GM18520 (cell line): Measurements from ENCODE around the gene CDK1.
A peak's percentile ranks its signal among the peaks of the same experiment; 100 is the strongest.

ENCODE experiments used
- ATAC-seq: cut with Tn5 transposase; IDR thresholded peaks from one replicate; pipeline ENCODE4 v1.9.1; 2021; ENCODE audit not compliant: unreplicated experiment

Gene CDK1

GRCh38 chr10:60778214-60778970 is at the start of gene CDK1:
TSS of gene CDK1 (plus strand) at chr10:60778478. CDS start at chr10:60780166, 1,688 bp downstream.
- ATAC-seq = peak; percentile 96

DNA sequence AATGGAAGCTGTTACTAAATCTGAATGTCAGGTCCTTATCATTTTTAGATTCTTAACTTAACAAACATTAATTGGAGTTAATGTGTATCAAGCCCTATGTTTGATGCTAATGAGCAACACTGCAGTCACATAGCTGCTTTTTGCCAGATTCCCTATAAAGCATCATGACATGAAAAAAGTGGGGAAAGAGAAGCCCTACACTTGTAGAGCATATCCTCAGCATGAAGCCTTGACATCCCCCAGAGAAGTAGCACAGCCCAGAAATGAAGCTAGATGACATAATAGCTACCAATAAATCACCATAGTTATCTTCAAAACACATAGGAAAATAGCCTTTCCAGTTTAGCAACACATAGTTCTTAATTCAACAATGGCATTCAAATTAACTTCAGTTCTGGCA is 49.2 kb upstream of the CDK1 start:
- no peak for ATAC-seq

DNA sequence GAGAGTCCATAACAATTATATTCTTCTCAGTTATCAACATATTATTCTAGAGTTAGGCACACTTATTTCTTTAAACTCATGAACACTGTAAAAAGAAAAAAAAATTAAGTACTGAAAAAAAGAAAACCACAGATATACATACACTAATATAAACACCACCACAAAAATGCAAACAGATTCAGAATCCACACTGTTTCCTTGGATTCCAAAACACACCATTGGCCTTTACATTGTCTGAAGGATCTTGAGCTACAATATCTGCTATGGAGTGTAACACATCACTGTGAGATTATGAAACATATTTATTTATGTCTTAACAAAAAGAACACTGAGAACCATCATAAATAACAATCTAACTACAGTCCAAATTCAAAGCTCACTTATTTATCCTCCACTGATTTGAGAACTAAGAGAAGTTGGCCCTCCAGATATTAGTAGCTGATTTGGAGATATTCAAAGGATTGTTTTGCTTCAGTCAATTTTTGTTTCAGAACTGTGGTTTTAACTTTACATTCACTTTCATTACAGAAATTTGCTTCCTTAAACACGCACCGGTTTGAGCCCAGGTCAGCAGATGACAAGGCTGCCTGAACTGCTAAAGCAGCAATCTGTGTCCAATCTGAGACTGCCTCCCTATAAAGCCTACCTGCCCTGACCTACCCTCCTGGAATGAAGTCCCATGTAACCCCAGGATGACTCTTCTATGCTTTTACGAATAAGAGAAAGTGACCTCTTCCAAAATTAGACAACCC is 47.0 kb upstream of the CDK1 start:
- peak; percentile 74 for ATAC-seq

GRCh38 chr10:60732198-60732806 is 46.0 kb upstream of the CDK1 start:
- no peak for ATAC-seq

- peak; percentile 38 for ATAC-seq
Measured at GRCh38 chr10:60732807-60733516, 45.3 kb upstream of the CDK1 start.

GRCh38 chr10:60733517-60733822 is 44.8 kb upstream of the CDK1 start:
- no peak for ATAC-seq

GRCh38 chr10:60733826-60734225 is 44.5 kb upstream of the CDK1 start:
- no peak for ATAC-seq

GRCh38 chr10:60734226-60734625 is 44.1 kb upstream of the CDK1 start:
- ATAC-seq = no peak

DNA sequence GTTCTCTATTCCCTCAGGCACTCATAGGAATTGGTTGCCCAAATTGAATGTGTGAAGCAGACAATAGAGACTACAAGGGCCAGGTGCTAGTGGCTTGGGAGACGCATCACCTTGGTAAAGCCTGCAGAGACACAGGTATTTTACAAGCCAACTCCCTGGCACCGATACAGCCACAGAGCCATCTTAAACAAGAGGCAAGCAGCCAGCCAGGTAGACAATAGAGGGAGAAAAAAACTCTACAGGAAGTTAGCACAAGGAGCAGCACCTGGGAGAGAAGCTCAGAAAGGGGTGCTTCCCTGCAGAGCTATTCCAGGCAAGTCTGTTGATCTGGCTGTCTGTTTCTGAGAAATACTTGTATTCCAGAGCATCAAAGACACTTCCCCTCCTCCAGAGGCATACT is 43.0 kb upstream of the CDK1 start:
- no peak for ATAC-seq

- no peak for ATAC-seq
Measured at GRCh38 chr10:60737242-60737641, 41.0 kb upstream of the CDK1 start.

DNA sequence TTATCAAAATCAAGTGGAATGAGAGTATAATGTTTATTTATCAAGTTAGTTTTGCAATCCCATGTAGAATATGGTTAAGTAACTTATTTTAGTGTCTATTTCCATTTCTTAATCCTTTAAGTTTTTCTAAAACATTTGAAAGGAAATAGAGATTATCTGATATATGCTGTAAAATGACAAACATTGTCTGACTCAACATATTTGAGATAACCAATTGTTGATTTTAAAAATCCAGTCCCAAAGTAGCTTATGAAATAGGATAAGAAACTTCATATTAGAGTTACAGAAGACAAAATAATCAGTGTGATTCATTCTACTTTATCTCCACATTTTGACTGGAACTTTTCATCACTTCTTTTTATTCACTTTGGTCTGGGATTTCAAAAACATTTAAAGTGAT is 38.7 kb upstream of the CDK1 start:
- ATAC-seq = no peak

- no peak for ATAC-seq
Measured at GRCh38 chr10:60742512-60742911, 35.8 kb upstream of the CDK1 start.

GRCh38 chr10:60747817-60748469 is 30.3 kb upstream of the CDK1 start:
- no peak for ATAC-seq

GRCh38 chr10:60753152-60753551 is 25.1 kb upstream of the CDK1 start:
- no peak for ATAC-seq

GRCh38 chr10:60753817-60754216 is 24.5 kb upstream of the CDK1 start:
- no peak for ATAC-seq

DNA sequence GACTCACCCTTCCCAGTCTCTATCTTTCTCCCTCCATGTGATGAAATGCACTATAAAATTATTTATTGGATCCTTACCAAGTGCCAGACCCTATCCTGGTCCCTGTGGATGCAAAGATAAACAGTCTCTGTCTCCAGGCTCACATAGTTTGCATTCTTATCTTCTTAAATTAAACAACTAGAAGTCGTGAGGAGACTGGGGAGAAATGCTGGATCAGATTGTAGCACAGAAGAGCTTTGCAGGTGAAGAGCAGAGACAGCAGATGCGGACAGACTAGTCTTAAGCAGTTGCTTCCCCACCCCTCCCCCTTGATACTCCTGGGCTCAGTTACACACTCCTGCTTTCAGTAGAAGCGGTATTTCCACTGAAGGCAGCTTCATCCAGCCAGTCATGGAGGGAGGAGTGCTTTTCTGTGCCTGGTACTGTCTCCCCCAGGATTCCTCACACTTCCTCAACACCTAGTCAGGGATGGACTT is 20.8 kb upstream of the CDK1 start:
- no peak for ATAC-seq

DNA sequence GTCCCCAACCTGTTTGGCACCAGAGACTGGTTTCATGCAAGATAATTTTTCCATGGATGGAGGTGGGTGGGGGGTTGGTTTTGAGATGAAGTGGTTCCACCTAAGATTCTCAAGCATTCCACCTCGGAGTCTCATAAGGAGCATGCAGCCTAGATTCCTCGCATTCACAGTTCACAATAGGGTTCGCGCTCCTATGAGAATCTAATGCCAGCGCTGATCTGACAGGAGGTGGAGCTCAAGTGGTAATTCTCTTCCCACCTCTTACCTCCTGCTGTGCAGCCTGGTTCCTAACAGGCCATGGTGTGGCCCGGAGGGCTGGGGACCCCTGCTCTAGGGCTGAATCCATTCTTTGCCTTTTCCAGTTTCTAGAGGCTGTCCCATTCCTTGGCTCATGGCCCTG is 19.1 kb upstream of the CDK1 start:
- ATAC-seq = no peak

- ATAC-seq = no peak
Measured at GRCh38 chr10:60760711-60761210, 17.5 kb upstream of the CDK1 start.

DNA sequence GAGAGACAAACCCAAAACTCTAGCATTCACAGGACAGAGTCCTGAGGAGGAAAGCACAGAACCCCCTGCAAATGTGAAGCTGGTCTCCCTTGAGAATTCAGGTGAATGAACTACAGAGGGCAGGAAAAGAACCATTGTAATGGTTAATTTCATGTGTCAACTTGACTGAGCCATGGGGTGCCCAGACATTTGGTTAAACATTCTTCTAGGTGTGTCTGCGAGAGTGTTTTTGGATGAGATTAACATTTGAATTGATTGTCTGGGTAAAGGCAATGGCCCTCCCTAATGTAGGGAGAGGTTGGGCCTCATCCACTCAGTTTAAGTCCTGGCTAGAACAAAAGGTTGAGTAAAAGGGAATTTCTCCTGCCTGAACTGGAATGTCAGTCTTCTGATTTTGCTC is 15.7 kb upstream of the CDK1 start:
- ATAC-seq = no peak

DNA sequence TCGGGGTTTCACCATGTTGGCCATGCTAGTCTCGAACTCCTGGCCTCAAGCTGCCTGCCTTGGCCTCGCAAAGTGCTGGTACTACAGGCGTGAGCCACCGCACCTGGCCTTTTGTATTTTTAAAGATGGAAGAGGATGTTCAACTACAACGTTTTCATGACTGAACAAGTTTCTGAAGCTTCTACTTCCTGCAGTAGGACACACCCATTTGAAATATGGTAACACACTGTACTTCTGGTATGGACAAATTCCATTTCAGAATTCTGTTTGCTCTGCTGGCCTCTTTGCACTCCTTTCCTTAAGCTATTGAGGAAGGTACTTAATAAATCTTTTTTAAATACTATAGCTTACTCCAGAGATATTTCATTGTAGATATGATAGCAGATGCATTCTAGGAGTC is 10.9 kb upstream of the CDK1 start:
- no peak for ATAC-seq

DNA sequence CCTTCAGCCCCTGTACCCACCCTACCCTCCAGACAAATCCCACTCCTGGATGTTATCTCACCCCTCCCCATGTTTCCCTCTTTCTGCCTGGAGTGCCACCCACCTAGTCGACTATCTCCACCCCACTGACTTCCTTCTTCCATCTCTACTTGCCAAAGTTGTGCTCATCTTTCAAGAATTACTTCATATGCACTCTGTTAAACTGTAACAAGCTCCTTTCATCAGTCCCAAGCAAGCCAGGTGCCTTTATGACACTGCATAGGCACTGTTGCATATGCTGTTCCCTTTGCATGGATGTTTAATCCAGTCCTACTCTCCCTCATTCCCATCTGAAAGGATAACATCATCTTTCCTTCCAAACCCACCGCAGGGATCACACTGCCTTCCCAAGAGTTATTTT is 8.9 kb upstream of the CDK1 start:
- no peak for ATAC-seq
